ENCODE data around the gene NKAIN2. TPM values are rescaled to one million over a fixed set of nuclear protein-coding genes. Genes with fewer than 3 reads are reported as not detected.
"Not testable (repeated sequence)": the region's sequence is repeated elsewhere in the genome, so short reads cannot be mapped to it uniquely, and the experiment has no call there.

Gene NKAIN2
- total RNA-seq, 1 experiment from 2014 or later, result 2.7 TPM

GRCh38 chr6:124297507-124297906 lies 493.8 kb downstream of the NKAIN2 start:
- ChIA-PET POLR2A (no interaction called here), CTCF (no interaction called here)
- intact Hi-C loops (cut with micrococcal nuclease), result no loop called here
- Mint-ChIP-seq H3K27ac (ENCODE audit: low read depth, unreplicated experiment) (no peak overlapping the region), H3K36me3 (ENCODE audit: insufficient read depth, unreplicated experiment) (no peaks in the 10 kb centered on the region), H3K4me3 (ENCODE audit: unreplicated experiment) (no peak overlapping the region), H3K27me3 (ENCODE audit: insufficient read depth, unreplicated experiment) (no peaks in the 10 kb centered on the region), H3K9me3 (ENCODE audit: unreplicated experiment) (peaks cover 8% of the 10 kb centered on the region), H3K4me1 (ENCODE audit: insufficient read depth, unreplicated experiment) (peaks cover 6% of the 10 kb centered on the region)
- no TSS peak for BruUV-seq (replicated peaks)
- no peak for DNase-seq (ENCODE audit: unreplicated experiment)
- TF ChIP-seq CTCF (IDR thresholded peaks at IDR 0.05; ENCODE audit: unreplicated experiment), result no peak

- Mint-ChIP-seq H3K9me3 (ENCODE audit: unreplicated experiment) (peaks cover 8% of the 10 kb centered on the region), H3K27ac (ENCODE audit: low read depth, unreplicated experiment) (no peak overlapping the region), H3K27me3 (ENCODE audit: insufficient read depth, unreplicated experiment) (no peaks in the 10 kb centered on the region), H3K4me3 (ENCODE audit: unreplicated experiment) (no peak overlapping the region), H3K4me1 (ENCODE audit: insufficient read depth, unreplicated experiment) (peaks cover 6% of the 10 kb centered on the region), H3K36me3 (ENCODE audit: insufficient read depth, unreplicated experiment) (no peaks in the 10 kb centered on the region)
- no peak for DNase-seq (ENCODE audit: unreplicated experiment)
- no TSS peak for BruUV-seq (replicated peaks)
- intact Hi-C loops (cut with micrococcal nuclease), result no loop called here
- ChIA-PET POLR2A (no interaction called here), CTCF (no interaction called here)
- no peak for TF ChIP-seq CTCF (IDR thresholded peaks at IDR 0.05; ENCODE audit: unreplicated experiment)
These were observed 495.1 kb downstream of the NKAIN2 start for GRCh38 chr6:124298730-124299129.

- H3K9me3 Mint-ChIP-seq (ENCODE audit: unreplicated experiment); BruUV-seq (replicated peaks); H3K4me1 Mint-ChIP-seq (ENCODE audit: insufficient read depth, unreplicated experiment); H3K27ac Mint-ChIP-seq (ENCODE audit: low read depth, unreplicated experiment); DNase-seq (ENCODE audit: unreplicated experiment); H3K27me3 Mint-ChIP-seq (ENCODE audit: insufficient read depth, unreplicated experiment); H3K36me3 Mint-ChIP-seq (ENCODE audit: insufficient read depth, unreplicated experiment); H3K4me3 Mint-ChIP-seq (ENCODE audit: unreplicated experiment); intact Hi-C loops (cut with micrococcal nuclease): not testable (repeated sequence)
- POLR2A ChIA-PET, result interaction anchor here (0.6 kb wide), 1 partner anchor 1212 kb away, joined by 3 read pairs; no protein-coding TSS in a partner anchor
- CTCF ChIA-PET, result interaction anchor here (0.6 kb wide), 1 partner anchor 368 kb away, joined by 3 read pairs; no protein-coding TSS in a partner anchor
These were observed 497.2 kb downstream of the NKAIN2 start for GRCh38 chr6:124300907-124301306.

GRCh38 chr6:124303971-124304370 lies 500.3 kb downstream of the NKAIN2 start:
- BruUV-seq (replicated peaks), result no TSS peak
- POLR2A ChIA-PET, result no interaction called here
- Mint-ChIP-seq H3K9me3 (ENCODE audit: unreplicated experiment) (peaks cover 8% of the 10 kb centered on the region), H3K4me3 (ENCODE audit: unreplicated experiment) (no peak overlapping the region), H3K27ac (ENCODE audit: low read depth, unreplicated experiment) (no peak overlapping the region), H3K36me3 (ENCODE audit: insufficient read depth, unreplicated experiment) (no peaks in the 10 kb centered on the region), H3K4me1 (ENCODE audit: insufficient read depth, unreplicated experiment) (peaks cover 6% of the 10 kb centered on the region), H3K27me3 (ENCODE audit: insufficient read depth, unreplicated experiment) (no peaks in the 10 kb centered on the region)
- DNase-seq (ENCODE audit: unreplicated experiment), result no peak
- intact Hi-C loops (cut with micrococcal nuclease), result no loop called here
- no peak for TF ChIP-seq CTCF (IDR thresholded peaks at IDR 0.05; ENCODE audit: unreplicated experiment)
- CTCF ChIA-PET, result no interaction called here

GRCh38 chr6:124310139-124310538 lies 506.5 kb downstream of the NKAIN2 start:
- Mint-ChIP-seq H3K4me3 (ENCODE audit: unreplicated experiment) (no peak overlapping the region), H3K9me3 (ENCODE audit: unreplicated experiment) (no peaks in the 10 kb centered on the region), H3K4me1 (ENCODE audit: insufficient read depth, unreplicated experiment) (peaks cover 6% of the 10 kb centered on the region), H3K27me3 (ENCODE audit: insufficient read depth, unreplicated experiment) (no peaks in the 10 kb centered on the region), H3K36me3 (ENCODE audit: insufficient read depth, unreplicated experiment) (no peaks in the 10 kb centered on the region), H3K27ac (ENCODE audit: low read depth, unreplicated experiment) (no peak overlapping the region)
- DNase-seq (ENCODE audit: unreplicated experiment), result no peak
- intact Hi-C loops (cut with micrococcal nuclease), result no loop called here
- TF ChIP-seq CTCF (IDR thresholded peaks at IDR 0.05; ENCODE audit: unreplicated experiment), result no peak
- ChIA-PET CTCF (no interaction called here), POLR2A (interaction anchor here (0.6 kb wide), 1 partner anchor 662 kb away, joined by 3 read pairs; no protein-coding TSS in a partner anchor)
- no TSS peak for BruUV-seq (replicated peaks)
